ENCODE data around the gene CIP2A.
A peak's percentile ranks its signal among the peaks of the same experiment; 100 is the strongest.
"Not testable (repeated sequence)": the region's sequence is repeated elsewhere in the genome, so short reads cannot be mapped to it uniquely, and the experiment has no call there.

CIP2A gene

GRCh38 chr3:108589081-108589997, at the start of gene CIP2A, which contains the start of gene DZIP3:
CIP2A (minus strand) TSS chr3:108589438; CDS start chr3:108589375, 63 bp downstream.
DZIP3 (plus strand) TSS chr3:108589722; CDS start chr3:108605407, 15,685 bp downstream.
- DNase-seq (ENCODE audit: low read depth): peak; percentile 65

DNA sequence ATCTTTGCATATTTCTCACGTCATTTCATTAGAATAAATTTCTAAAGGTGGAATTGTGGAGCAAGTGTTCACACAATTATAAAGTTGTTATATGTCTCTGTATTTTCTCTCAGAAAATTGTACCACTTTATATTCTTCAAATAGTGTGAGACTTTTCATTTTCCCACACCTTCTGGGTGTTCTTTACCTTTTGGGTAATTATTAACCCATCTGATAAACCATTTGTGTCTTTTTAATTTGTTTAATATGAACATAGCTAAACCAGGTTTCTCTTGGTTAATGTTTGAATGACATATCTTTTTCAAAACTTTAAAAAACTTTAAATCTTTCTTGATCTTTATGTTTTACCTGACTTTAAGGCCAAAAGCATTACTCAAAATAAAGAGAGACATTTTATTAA, 40.7 kb upstream of the CIP2A start:
- no peak for DNase-seq (ENCODE audit: low read depth)

- no peak for DNase-seq (ENCODE audit: low read depth)
Observed at GRCh38 chr3:108623504-108623903, 34.3 kb upstream of the CIP2A start.

GRCh38 chr3:108620250-108620649, 31.0 kb upstream of the CIP2A start:
- no peak for DNase-seq (ENCODE audit: low read depth)

DNA sequence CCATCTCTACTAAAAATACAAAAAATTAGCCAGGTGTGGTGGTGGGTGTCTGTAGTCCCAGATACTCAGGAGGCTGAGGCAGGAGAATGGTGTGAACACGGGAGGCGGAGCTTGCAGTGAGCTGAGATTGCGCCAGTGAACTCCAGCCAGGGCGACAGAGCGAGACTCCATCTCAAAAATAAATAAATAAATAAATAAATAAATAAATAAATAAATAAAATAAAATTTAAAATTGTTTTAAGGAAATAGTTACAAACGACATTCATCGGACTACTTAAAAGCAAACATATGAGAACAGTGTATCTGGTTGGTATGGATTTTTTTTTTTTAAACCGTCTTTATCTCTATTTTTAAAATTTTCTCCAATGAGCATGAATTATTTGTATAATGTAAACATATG, 26.9 kb upstream of the CIP2A start:
- DNase-seq (ENCODE audit: low read depth): not testable (repeated sequence)

GRCh38 chr3:108610651-108611050, 21.4 kb upstream of the CIP2A start:
- no peak for DNase-seq (ENCODE audit: low read depth)

DNA sequence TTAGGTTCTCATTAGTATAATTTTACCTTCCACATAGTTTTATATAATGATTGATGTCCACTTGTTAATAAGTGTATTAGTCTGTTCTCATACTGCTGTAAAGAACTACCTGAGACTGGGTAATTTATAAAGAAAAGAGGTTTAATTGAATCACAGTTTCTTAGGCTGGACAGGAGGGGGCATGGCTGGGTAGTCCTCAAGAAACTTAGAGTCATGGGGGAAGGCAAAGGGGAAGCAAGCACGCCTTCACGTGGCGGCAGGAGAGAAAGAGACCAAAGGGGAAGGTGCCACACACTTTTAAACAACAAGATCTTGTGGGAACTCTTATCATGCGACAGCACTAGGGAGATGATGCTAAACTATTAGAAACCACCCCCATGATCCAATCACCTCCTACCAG, 19.5 kb upstream of the CIP2A start:
- DNase-seq (ENCODE audit: low read depth): no peak

DNA sequence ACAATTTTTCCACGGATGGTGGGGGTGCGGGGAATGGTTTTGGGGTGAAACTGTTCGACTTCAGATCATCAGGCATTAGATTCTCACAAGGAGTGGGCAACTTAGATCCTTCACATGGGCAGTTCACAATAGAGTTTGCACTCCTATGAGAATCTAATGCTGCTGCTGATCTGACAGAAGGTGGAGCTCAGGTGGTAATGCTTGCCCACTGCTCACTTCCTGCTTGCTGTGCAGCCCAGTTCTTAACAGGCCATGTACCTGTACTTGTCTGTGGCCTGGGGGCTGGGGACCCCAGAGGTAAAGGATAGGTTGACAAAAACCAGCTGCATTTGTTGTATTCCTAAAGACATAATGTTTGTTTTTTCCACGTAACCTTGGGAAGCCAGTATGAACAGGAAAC, 16.3 kb upstream of the CIP2A start:
- DNase-seq (ENCODE audit: low read depth): no peak

DNA sequence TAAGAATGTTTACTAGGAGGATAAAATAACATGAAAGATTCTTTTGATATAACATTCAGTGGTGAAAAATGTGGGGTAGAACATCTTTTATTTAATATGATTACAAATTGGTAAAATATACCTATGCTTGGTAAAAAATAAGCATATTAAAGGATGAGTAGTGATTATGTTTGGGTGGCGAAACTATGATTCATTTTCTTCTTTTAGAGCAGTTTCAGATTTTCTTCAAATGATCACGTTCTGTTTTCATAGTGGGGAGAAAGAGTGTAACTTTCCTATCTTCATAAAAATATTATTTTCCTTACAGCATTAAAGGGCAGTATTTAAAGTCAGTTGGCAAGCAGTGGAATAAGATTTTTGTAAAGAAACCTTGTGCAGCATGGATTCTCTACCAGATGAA, 15.8 kb upstream of the CIP2A start:
- DNase-seq (ENCODE audit: low read depth): no peak

DNA sequence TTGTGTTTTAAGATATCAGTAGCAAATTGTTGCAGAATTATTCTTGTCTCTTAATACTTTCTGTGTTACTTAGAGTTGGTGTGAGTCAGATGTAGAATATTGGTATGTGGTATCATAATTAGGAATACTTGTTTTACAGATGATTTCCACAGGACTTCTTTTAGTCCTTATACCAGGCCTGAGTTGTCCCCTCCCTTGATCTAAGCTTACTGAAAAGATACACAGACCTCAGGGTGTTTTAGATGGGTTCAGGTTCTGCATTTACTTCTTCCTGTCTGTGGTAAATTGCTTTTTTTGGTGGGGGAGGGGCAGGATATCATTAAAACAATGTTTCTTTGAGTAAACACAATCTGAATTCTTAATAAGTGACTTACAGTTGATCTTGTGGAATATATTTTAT, 14.5 kb upstream of the CIP2A start:
- DNase-seq (ENCODE audit: low read depth): no peak

- DNase-seq (ENCODE audit: low read depth): no peak
Observed at GRCh38 chr3:108602935-108603294, 13.7 kb upstream of the CIP2A start.

- DNase-seq (ENCODE audit: low read depth): no peak
Observed at GRCh38 chr3:108602249-108602934, 13.2 kb upstream of the CIP2A start.

DNA sequence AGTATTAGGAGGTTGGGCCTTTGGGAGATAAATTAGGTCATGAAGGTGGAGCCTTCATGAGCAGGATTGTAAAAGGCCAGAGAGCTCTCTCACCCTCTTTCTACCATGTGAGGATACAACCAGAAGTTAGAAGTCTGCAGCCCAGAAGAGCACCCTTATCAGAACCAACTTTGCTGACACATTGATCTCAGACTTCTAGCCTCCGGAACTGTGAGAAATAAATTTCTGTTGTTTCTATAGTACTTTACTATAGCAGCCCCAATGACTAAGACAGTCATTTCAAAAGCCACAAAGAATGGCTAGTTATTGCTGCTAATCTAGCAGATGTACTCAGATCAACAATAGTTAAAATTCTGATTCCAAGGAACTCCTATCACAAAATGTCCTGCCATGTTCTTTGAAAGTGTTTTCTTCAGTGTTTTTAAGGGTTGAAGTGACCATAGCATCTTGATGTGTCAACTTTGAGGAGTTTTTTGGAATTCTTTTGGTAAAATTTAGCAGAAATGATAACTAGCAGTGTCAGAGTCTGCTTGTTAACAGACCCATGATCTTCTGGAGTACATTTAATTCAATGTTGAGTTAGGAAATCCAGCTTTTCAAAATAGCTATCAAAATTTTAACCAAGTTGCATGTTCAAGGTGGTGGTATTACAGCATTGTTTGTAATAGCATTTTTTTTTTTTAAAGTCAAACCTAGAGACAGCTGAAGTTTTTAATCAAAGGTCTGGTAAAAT, 10.6 kb upstream of the CIP2A start:
- no peak for DNase-seq (ENCODE audit: low read depth)

- no peak for DNase-seq (ENCODE audit: low read depth)
Observed at GRCh38 chr3:108598375-108598774, 9.1 kb upstream of the CIP2A start.

DNA sequence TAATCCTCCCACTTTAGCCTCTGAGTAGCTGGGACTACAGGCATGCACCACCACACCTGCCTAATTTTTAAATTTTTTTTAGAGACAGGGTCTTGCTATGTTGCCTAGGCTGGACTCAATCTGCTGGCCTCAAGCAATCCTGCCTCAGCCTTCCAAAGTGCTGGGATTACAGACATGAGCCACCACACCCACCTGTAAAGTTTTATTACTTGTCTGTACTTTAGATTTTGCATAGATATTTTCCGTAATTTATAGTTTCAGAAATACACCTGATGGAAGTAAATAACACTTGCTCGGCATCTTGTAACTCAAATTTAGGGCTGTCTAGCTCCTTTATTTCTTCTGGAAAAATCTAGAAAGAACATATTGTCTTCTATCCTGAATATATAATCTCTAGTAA, 6.1 kb upstream of the CIP2A start:
- DNase-seq (ENCODE audit: low read depth): no peak

GRCh38 chr3:108590460-108590859, 1.2 kb upstream of the CIP2A start:
- DNase-seq (ENCODE audit: low read depth): no peak

DNA sequence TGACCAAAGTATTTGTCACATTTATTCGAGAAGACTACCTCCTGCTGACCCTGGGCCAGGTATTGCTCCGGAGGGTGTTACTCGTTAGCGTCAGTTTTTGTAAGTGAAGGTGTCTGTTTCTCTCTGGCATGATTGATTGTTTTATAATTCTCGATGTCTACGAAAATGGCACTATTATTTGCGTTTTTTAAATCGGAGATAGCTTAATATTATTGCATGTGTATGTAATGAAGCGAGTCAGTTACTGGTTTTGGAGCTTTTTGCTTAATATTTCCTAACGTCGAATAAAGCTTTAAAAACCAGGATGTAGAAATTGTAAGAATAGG, 723 bp upstream of the CIP2A start:
- DNase-seq (ENCODE audit: low read depth): no peak

GRCh38 chr3:108588601-108589000, 637 bp downstream of the CIP2A start:
- DNase-seq (ENCODE audit: low read depth): no peak

DNA sequence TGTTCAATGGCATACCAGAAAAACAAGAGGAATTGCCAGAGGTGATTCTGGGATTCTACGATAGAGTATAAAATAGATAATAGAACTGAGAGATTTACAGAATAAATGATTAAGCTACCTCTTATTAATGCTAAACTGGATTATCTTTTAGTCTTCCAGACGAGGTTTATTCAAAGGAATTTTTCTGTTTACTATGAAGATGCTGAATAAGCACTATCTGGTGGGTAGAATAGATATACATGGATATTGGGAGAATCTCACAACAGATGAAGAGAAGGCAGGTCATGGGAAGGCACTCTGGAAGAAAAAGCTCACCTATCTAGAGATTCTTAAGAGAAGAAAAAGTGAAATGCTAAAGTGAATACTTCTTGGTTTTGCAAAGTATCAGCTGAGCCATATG, 11.2 kb downstream of the CIP2A start:
- no peak for DNase-seq (ENCODE audit: low read depth)

DNA sequence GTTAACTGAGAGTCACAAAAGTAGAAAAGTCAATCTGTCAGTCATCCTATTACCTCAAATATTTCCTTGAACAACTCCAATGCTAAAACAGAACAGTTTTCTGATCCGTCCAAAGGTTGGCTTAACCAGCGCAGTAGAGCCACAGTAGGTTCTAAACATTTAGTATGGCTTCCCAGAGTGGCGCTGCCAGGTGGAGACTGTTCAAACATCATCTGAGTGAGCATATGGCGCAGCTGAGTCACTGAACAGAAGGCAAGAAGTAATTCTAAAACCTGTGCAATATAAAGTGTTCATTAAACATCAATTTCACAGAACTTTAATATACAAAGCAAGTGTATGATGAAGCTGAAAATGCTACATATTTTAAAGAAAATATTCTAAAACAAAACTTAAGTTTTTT, 19.9 kb downstream of the CIP2A start:
- no peak for DNase-seq (ENCODE audit: low read depth)

DNA sequence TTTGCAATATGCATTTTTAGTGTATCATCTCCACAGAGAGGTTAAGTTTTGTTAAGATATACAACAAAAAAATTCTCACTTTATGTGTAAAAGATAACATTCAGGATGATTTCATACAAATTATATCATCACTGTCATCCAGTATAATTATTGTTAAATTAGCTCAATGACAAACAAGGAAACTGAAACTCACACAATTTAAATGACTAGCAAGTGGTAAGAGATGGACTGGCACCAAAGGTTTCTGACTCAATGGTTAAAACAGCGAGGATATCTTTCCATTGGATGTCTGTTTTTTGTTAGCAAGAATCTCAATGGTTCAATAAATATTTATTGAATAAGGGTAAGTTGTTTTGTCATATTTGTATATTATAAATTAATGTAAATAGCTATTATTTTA, 22.6 kb downstream of the CIP2A start:
- DNase-seq (ENCODE audit: low read depth): no peak

DNA sequence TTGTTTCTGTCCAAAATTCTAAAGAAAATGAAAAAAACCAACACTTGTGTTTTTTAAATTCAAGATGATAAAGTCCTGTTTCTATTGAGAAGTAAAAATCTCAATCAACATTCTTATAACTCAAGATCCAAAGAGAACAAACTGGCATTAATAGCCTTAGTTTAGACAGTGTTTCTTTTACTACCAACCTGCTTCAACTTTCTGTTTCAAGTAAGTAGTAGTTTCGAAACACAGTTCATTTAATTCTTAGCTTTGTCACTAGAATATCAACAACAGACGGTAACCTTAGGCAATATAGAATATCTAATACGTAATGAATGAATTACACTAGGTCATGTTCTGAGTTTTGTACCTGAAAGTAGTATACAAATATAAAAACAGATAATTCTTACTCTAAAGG, 23.7 kb downstream of the CIP2A start:
- no peak for DNase-seq (ENCODE audit: low read depth)

DNA sequence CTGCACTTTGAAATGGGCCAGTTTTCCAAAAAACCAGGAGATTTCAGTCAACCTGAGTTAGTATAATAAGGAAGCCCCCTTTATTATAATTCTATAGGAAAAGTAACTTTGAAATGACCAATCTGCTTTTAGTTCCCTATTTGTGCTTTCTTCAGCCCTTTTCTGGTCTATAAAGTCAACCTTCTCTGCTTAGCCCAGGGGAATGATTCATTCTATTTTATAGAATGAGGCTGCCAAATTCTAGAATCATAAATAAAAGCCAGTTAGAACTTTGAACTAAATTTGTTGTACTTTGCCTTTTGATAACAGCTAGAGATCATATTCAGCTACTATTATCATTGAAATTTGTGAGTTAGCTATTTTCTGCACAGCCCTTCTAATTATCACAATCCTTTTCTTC, 24.7 kb downstream of the CIP2A start:
- no peak for DNase-seq (ENCODE audit: low read depth)
